Heart left ventricle (tissue), 13 donors: ENCODE measurements around the gene SMOC2.

Experiments used
- CTCF ChIP-seq, 12 donors: fragments of 200-600 bp; sonication (generic) in 4 of 12; IDR thresholded peaks; one replicate each; pipeline versions ENCODE4 v1.5.0 to v1.8.0; 2018 to 2022; ENCODE audit warnings: antibody characterized with exemption in 12 of 12, mild to moderate bottlenecking in 5 of 12
- POLR2A ChIP-seq, 2 donors: fragments of 450-650 bp; IDR thresholded peaks; one replicate each; pipeline ENCODE4 v1.6.1; 2017; ENCODE audit warnings: antibody characterized with exemption in 2 of 2, mild to moderate bottlenecking in 2 of 2, moderate library complexity in 2 of 2
- donor health status: ischemic (EF 13 %, LVEDD 7.1; RV severe dilation, severe dysfunction).
- donor health status: DM: no; HTN: yes; CAD: no.
- donor health status: DM: no; HTN: no; CAD: no.
- donor health status: ischemic (EF 25% LVEDD 6.9; RV normal size, moderate dysfunction).
- donor health status: ischemic (EF 25% LVEDD 5.7; RV mildly dilated, moderate dysfunction).
- donor health status: ischemic (EF 35%, LVEDD 5.7; RV mildly dilated, moderate dysfunction).
- donor health status: nonischemic (EF 11% LVEDD 7.7; RV severe dilation, severe dysfunction).
- donor health status: DM: yes; HTN: yes; CAD: no.
- donor health status: PGD.
- donor health status: ischemic (EF 29% LVEDD 5.4; RV normal size, mild dysfunction).
- donor health status: nonischemic (EF 23%, LVEDD 6.1; RV moderate dilation, normal function).

DNA sequence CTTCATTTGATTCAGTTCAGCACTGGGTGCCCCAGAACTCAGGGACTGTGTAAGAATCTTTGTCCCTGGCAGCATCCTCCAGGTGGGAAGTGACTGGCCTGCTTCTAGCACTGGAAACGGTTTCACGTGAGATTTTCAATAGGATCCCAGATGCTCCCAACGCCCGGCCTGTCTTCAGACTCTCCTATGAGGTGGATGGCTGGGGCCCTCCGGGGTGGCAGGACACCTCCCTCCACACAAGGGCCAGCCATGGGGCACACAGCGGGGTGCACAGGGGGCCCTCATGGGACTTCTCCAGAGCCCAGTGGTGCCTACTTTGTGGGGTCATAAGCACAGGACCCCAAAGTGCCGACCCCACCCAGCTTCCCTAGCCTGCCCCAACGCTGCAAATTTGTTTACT lies 72.8 kb downstream of the SMOC2 start:
- no peak for TF ChIP-seq CTCF (IDR thresholded peaks at IDR 0.05)
- no peak for TF ChIP-seq POLR2A (IDR thresholded peaks at IDR 0.05)
